ENCODE measurements around the gene KLC3. TPM values are rescaled to one million over a fixed set of nuclear protein-coding genes. Genes with fewer than 3 reads are reported as not detected.
A peak's percentile ranks its signal among the peaks of the same experiment; 100 is the strongest.

The KLC3 gene
- total RNA-seq, 1 donor from 2014 or later, result 0.07 TPM

DNA sequence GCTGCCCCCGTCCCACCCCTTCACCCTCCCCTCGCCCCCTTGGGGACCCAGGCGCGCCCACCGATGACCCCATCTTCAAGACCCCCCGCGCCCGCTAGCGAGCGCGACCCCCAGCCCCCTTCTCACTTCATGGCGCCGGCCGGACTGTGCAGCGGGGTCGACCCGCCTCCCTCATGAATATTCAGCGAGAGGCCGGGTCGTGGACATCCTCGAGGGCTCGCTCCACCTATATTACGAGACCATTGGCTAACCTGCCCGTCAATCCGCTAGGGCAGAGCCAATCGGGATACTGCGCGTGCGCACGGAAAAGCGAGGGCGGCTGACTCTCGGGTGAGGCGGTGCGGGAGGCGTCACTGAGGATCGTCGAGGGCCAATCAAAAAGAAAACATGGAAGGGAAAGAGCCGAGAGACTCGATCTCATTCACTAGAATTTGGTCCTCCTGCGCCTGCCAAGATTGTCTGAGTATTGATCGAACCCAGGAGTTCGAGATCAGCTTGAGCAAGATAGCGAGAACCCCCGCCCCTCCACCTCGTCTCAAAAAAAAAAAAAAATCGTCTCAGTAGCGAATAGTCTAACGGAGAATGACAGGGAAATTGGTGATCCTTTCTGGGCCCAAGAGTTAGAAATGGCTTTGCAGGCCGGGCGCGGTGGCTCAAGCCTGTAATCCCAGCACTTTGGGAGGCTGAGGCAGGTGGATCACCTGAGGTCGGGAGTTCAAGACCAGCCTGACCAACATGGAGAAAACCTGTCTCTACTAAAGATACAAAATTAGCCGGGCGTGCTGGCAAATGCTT is 30.1 kb downstream of the KLC3 start, which contains the start of gene ERCC2:
Gene ERCC2 (minus strand): TSS at position 164 of the 795 bp plus-strand sequence. CDS start 33 bp downstream, at position 131.
- DNase-seq (ENCODE audit: low read depth, low spot score), result peak; percentile 95

DNA sequence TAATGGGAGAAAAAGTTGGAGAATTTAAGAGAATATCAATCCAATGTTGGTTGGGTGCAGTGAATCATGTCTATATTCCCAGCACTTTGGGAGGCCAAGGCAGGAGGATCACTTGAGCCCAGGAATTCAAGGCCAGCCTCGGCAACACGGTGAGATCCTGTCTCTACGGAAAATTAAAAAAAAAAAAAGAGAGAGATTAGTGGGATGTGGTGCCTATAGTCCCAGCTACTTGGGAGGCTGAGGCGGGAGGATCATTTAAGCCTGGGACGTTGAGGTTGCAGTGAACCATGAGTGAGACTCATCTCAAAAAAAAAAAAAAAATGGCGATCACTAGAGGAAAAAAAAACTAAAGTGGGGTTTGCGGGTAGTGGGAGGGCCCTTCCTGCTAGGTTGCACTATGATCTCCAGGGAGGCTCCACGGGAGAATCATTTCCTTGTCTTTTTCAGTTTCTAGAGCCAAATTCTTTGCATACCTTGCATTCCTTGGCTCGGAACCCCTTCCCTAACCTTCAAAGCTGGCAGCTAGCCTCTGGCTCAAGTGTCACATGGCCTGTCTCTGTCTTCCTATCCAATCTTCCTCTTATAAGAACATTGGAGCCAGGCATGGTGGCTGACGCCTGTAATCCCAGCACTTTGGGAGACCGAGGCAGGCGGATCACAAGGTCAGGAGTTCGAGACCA is 35.6 kb downstream of the KLC3 start:
- peak; percentile 91 for DNase-seq (ENCODE audit: low read depth, low spot score)

DNA sequence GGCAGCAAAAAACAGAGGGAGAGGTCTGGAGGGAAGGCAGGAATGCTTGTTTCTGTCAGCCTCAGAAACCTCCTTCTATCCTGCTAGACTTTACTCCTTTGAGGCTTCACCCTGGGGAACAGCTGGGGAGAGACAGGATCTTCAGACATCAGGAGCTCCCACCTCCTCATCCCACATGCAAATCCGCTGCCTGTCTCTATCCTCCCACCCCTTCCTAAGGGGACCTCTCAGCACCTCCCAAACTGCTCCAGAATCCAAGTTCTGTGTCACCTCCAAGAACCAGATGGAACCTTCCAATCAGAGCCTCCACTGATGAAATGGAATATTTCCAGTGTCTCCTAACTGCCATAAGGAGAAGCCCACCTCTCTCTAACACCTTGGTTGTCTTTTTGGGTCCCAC is 39.6 kb downstream of the KLC3 start:
- no peak for DNase-seq (ENCODE audit: low read depth, low spot score)

DNA sequence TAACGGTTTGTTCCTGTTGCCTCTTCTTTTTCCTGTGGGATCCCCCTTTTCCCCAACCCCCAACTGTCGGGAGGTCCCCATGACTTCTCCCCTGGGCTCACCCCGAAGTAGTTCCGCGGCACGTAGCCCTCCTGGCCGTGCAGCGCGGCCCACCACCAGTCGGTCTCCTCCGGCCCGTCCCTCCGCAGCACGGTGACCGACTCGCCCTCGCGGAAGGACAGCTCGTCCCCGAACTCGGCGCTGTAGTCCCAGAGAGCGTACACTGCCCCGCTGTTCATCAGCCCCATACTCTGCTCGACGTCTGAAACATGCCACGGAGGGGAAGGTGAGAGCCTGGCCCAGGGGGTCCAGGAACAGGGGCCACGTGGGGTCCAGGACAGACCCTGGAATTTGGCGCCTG is 41.9 kb downstream of the KLC3 start:
- no peak for DNase-seq (ENCODE audit: low read depth, low spot score)

DNA sequence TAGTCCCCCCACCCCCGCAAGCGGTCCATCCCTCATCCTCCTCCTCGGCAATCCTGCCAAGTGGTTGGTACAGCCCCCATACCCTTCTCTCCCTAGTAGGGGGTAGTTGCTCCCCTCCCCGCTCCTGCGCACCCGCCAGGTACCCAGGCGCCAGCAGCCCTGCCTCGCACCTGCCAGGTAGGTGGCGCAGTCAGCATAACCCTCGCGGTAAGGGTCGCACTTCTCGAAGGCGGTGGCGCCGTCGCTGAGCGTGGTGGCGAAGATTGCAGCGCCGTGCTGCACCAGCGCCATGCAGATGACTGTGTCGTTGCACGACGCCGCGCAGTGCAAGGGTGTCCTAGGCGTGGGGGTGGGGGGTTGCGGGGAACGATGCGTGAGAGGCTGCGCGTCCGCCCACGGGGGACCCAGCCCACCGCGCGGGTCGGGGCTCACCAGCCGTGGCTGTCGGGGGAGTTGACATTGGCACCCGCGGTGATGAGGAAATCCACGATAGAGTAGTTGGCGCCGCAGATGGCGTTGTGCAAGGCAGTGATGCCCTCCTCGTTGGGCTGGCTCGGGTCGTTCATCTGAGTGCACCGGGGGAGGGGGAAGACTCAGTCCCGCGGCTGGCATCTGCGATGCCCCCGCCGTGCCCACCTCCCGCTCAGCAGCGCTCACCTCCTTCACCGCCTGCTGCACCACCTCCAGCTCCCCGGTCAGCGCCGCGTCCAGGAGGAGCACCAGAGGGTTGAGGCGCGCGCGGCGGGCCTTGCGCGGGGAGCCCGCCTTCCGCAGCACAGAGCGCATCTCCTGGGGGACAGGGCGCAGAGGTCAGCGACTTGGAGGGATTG is 45.1 kb downstream of the KLC3 start:
- no peak for DNase-seq (ENCODE audit: low read depth, low spot score)

DNA sequence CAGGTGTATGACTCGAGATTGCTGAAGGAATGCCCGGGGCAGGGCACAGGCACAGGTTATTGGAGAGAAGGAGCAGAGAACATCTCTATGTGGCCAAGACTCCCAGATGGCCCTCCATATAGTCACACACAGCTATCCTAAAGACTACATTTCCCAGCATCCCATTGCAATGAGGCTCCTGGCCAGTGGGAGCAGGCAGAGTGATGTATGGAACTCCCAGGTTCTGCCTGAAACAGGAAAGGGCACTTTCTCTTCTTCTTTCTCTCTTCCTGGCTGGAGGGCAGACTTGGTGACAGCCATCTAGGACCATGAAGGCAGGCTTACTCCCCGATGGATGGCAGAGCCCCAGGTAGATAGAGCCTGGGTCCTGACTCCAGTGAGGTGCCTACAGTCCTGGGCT is 50.8 kb downstream of the KLC3 start:
- DNase-seq (ENCODE audit: low read depth, low spot score), result no peak

DNA sequence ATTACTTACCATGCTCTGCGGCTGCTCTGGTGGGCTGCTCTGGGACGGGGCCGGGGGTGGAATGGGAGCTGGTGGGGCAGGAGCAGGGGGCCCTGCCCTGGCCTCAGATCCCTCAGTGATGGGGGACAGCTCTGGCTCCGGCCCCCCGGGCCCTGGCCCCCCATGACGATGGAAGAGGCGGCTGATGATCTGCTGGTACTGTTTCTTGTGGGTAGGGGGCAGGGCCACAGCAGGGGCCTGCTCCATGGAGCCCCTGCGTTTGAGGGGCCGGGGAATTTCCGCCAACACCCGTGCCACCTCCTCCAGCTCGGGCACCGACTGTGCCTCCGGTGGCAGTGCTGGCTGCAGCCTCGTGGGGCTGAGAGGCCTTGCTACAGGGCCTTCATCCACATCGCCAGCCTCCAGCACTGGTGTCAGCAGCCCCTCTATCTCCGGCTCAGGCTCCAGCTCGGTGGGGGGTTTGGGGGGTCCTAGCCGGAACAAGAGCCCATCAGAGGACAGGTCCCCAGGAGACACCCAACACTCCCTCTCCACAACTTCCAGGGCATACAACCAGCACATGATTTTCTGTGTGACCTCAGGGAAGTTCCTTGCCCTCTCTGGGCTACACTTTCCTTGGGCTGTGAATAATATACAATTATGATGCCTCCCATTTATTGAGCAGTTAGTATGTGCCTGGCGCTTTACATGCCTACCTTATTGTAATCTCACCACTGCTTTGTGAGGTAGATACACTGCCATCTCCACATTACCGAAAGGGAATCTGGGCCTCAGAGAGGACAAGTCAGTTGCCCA is 51.5 kb downstream of the KLC3 start:
- no peak for DNase-seq (ENCODE audit: low read depth, low spot score)

DNA sequence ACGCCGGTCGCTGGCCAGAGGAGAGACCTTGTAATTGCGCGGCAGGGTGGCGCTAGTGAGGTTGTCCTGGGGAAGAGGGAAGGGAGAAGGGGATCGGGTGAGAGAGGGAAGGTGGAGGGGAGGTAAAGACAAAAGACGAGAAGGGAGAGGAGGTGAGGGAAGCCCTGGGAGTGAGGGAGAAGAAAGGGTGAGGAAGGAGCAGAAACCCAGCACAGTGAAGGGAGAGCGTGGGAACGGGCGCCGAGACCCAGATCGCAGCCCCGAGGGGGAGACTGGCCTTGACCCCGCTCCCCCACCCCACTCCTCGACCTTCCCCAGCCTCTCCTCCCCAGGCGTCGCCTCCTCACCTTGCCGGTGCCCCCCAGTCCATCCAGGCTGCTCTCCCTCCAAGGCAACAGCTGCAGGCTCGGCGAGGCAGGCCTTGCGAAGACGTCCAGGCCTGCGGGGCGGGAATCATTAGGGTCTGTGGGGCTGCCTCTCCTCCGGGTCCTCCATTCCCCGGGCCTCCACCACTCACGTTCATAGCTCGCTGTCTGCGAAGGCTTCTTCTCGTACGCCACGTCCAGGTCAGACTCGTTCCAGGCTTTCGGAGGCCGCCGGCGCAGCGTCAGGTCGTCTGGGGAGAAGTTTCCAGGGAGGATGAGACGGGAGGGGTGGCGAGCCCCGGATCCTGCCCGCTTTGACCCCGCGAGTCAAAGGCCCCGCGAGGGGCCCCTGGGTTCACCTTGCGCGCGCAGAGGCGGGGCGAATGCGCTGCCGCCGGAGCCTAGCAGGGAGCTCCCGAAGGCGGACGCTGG is 55.5 kb downstream of the KLC3 start:
- no peak for DNase-seq (ENCODE audit: low read depth, low spot score)

DNA sequence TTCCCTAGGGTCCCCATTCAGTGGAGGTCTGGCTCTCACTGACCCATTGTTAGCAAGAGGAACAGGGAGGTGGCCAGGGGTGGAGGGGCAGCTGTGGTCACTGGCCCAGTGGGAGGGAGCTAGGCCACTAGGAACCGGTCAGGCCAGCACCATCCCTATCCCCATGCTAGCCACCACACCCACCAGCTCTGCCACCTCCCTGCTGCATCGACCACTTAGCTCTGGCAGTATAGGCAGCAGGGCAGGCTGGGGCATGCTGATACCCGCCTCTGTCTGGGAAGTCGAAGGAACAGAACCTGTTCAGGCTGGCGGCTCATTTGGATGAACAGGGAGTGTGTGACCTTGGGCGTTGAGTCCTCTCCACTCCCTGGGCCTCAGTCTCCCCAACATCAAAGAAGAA is 59.6 kb downstream of the KLC3 start:
- DNase-seq (ENCODE audit: low read depth, low spot score), result no peak

Other genes with a start within 250 kb of the KLC3 start
- 23.2 and 25.4 TPM in 2 replicates for gene PPP1R37, start 247.6 kb upstream of the KLC3 start, total RNA-seq
- 0.11 and 0.13 TPM in 2 replicates for gene NKPD1, start 179.8 kb upstream of the KLC3 start, total RNA-seq
- 8.0 and 17.2 TPM in 2 replicates for gene TRAPPC6A, start 162.5 kb upstream of the KLC3 start, total RNA-seq
- gene BLOC1S3, start 162.0 kb upstream of the KLC3 start, total RNA-seq, result 3.5 and 4.2 TPM in 2 replicates
- 0.63 and 1.6 TPM in 2 replicates for gene EXOC3L2, start 95.3 kb upstream of the KLC3 start, total RNA-seq
- 9.5 and 10.7 TPM in 2 replicates for gene MARK4, start 89.5 kb upstream of the KLC3 start, total RNA-seq
- not detected in 2 replicates for gene CKM, start 17.9 kb upstream of the KLC3 start, total RNA-seq
- 32.6 and 39.4 TPM in 2 replicates for gene ERCC2, start 29.8 kb downstream of the KLC3 start, total RNA-seq
- 8.2 and 8.6 TPM in 2 replicates for gene PPP1R13L, start 64.3 kb downstream of the KLC3 start, total RNA-seq
- 27.3 and 30.1 TPM in 2 replicates for gene POLR1G, start 65.9 kb downstream of the KLC3 start, total RNA-seq
- 86.3 and 157 TPM in 2 replicates for gene ERCC1, start 83.2 kb downstream of the KLC3 start, total RNA-seq
- gene FOSB, start 127.2 kb downstream of the KLC3 start, total RNA-seq, result 0.33 and 1.9 TPM in 2 replicates
- gene RTN2, start 156.3 kb downstream of the KLC3 start, total RNA-seq, result 4.1 and 8.7 TPM in 2 replicates
- gene PPM1N, start 157.7 kb downstream of the KLC3 start, total RNA-seq, result 0.92 and 3.0 TPM in 2 replicates
- 140 and 189 TPM in 2 replicates for gene VASP, start 166.7 kb downstream of the KLC3 start, total RNA-seq
- gene OPA3, start 244.1 kb downstream of the KLC3 start, total RNA-seq, result 6.0 and 9.7 TPM in 2 replicates